Panc1 (cell line): Measurements from ENCODE around the gene SH3TC1.

ENCODE experiments used
- CTCF ChIP-seq: fragments of 450-650 bp; IDR thresholded peaks from 2 replicates; pipeline ENCODE4 v1.5.1; 2017; ENCODE audit warnings: mild to moderate bottlenecking
- POLR2AphosphoS5 ChIP-seq: IDR thresholded peaks from 2 replicates; pipeline ENCODE4 v1.6.1; 2012; ENCODE audit warnings: mild to moderate bottlenecking, low read depth, low read length, moderate library complexity
- SIN3A ChIP-seq: IDR thresholded peaks from 2 replicates; pipeline ENCODE4 v1.6.1; 2012; ENCODE audit warnings: low read depth, mild to moderate bottlenecking, low read length, moderate library complexity, borderline replicate concordance; ENCODE audit not compliant: insufficient read depth
- TCF7L2 ChIP-seq: IDR thresholded peaks from 2 replicates; pipeline ENCODE4 v1.6.1; 2011; ENCODE audit warnings: mild to moderate bottlenecking, low read depth, low read length, inconsistent platforms
- TF ChIP-seq, protein P1 (sequence below), 2 experiments: IDR thresholded peaks; 2 replicates each; pipeline ENCODE4 v1.6.1; 2011 to 2012; ENCODE audit warnings: low read depth in 2 of 2, control low read depth in 1 of 2, low read length in 1 of 2, mild to moderate bottlenecking in 1 of 2, moderate library complexity in 1 of 2; ENCODE audit not compliant: insufficient read depth in 1 of 2

DNA sequence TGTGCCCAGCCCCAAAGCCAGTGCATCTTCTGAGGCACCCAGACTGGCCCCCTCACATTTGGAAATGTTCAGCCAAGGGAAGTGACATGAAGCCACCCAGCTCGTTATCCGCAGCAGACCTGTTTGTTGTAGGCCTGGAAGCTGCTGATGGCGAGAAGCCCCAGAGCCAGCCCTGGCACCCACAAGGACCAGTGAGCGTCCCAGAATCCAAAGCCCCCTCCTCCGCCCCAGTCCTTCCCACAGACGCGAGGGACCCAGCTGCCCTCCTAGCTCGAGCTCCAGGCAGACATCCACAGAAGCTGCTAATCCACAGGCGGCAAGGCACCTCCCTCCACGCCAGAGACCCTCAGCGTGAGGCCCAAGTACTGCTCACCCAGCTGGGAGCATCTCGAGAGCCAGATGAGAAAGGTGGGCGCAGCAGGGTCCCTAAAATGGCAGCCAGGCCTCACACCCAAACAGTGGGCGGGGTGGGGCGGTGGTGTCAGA is 47.9 kb upstream of the SH3TC1 start:
- TF ChIP-seq CTCF (no peak), POLR2AphosphoS5 (no peak), TCF7L2 (no peak), SIN3A (no peak)
- TF ChIP-seq, protein P1, sequence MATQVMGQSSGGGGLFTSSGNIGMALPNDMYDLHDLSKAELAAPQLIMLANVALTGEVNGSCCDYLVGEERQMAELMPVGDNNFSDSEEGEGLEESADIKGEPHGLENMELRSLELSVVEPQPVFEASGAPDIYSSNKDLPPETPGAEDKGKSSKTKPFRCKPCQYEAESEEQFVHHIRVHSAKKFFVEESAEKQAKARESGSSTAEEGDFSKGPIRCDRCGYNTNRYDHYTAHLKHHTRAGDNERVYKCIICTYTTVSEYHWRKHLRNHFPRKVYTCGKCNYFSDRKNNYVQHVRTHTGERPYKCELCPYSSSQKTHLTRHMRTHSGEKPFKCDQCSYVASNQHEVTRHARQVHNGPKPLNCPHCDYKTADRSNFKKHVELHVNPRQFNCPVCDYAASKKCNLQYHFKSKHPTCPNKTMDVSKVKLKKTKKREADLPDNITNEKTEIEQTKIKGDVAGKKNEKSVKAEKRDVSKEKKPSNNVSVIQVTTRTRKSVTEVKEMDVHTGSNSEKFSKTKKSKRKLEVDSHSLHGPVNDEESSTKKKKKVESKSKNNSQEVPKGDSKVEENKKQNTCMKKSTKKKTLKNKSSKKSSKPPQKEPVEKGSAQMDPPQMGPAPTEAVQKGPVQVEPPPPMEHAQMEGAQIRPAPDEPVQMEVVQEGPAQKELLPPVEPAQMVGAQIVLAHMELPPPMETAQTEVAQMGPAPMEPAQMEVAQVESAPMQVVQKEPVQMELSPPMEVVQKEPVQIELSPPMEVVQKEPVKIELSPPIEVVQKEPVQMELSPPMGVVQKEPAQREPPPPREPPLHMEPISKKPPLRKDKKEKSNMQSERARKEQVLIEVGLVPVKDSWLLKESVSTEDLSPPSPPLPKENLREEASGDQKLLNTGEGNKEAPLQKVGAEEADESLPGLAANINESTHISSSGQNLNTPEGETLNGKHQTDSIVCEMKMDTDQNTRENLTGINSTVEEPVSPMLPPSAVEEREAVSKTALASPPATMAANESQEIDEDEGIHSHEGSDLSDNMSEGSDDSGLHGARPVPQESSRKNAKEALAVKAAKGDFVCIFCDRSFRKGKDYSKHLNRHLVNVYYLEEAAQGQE (IDR thresholded peaks at IDR 0.05; ENCODE audit: insufficient read depth in 1 of 2, low read depth in 2 of 2, low read length in 1 of 2) = no peak
